Suprapubic skin (tissue), 4 donors: ENCODE data around the gene MYCBP2. TPM values are rescaled to one million over a fixed set of nuclear protein-coding genes. Genes with fewer than 3 reads are reported as not detected.

Experiments
- DNase-seq, 2 donors: peaks; one replicate each; pipeline ENCODE4 v3.0.0-alpha.2; 2019; ENCODE audit warnings: low spot score in 2 of 2
- H3K27ac ChIP-seq: fragments of 200-600 bp; sonication (generic); one replicate; pipeline ENCODE4 v1.5.1; 2019
- H3K27me3 ChIP-seq: fragments of 200-600 bp; sonication (generic); one replicate; pipeline ENCODE4 v1.5.1; 2019
- H3K36me3 ChIP-seq: fragments of 200-600 bp; sonication (generic); one replicate; pipeline ENCODE4 v1.5.1; 2019
- H3K4me1 ChIP-seq: fragments of 200-600 bp; sonication (generic); one replicate; pipeline ENCODE4 v1.5.1; 2019
- H3K4me3 ChIP-seq: fragments of 200-600 bp; sonication (generic); one replicate; pipeline ENCODE4 v1.5.1; 2019; ENCODE audit warnings: mild to moderate bottlenecking
- H3K9me3 ChIP-seq: fragments of 200-600 bp; sonication (generic); one replicate; pipeline ENCODE4 v1.5.1; 2019
- EP300 ChIP-seq: sonication (generic); formaldehyde crosslinking; IDR thresholded peaks from one replicate; pipeline ENCODE4 v1.6.1; 2017; ENCODE audit warnings: antibody characterized with exemption
- POLR2A ChIP-seq, 2 donors: fragments of 450-650 bp; IDR thresholded peaks; one replicate each; pipeline ENCODE4 v1.6.1; 2017; ENCODE audit warnings: antibody characterized with exemption in 2 of 2, mild to moderate bottlenecking in 2 of 2, moderate library complexity in 2 of 2
- POLR2AphosphoS5 ChIP-seq, 3 donors: sonication (generic); formaldehyde crosslinking; IDR thresholded peaks; one replicate each; pipeline ENCODE4 v1.6.1; 2017; ENCODE audit warnings: antibody characterized with exemption in 3 of 3
- WGBS: methylation state at CpG from one replicate; pipeline ENCODE4 v1.1.5; 2018; 5-methylcytosine and 5-hydroxymethylcytosine counted together
- total RNA-seq, 4 donors: library from RNA; depleted of rRNA; stranded (reverse); fragments of >200 nt; gene quantifications; one replicate each; pipeline ENCODE4 v1.1.0, GENCODE V29; 2016
- TF ChIP-seq, protein P1 (sequence below), 2 donors: fragments of 200-600 bp in 1 of 2; fragments of 450-650 bp in 1 of 2; sonication (generic) in 1 of 2; IDR thresholded peaks; one replicate each; pipeline ENCODE4 v1.5.1; 2016 to 2019; ENCODE audit warnings: antibody characterized with exemption in 2 of 2, mild to moderate bottlenecking in 1 of 2, moderate library complexity in 1 of 2

Gene MYCBP2
- total RNA-seq, 4 donors from 2014 or later: 182 to 245 (median 207) TPM

DNA sequence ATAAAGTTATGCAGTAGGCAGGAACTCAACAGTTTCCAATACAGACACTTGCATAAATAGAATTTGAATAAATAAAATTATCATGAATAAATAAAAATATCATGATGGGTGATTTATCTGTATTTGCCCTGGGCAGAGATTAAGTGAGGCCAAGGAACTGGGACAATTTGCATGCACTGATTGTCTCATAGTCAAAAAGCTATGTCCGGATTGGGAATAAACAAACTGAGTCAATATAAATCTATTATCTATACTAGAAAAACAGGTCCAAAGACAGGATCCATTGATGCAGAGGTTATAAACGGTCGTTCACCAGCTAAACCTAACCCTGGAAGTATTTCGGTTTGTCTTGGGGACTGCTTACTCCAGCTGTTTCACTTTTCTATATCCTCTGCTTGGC lies 273.7 kb downstream of the MYCBP2 start:
- 79% methylated on average over 4 of the region's 4 CpGs for WGBS

DNA sequence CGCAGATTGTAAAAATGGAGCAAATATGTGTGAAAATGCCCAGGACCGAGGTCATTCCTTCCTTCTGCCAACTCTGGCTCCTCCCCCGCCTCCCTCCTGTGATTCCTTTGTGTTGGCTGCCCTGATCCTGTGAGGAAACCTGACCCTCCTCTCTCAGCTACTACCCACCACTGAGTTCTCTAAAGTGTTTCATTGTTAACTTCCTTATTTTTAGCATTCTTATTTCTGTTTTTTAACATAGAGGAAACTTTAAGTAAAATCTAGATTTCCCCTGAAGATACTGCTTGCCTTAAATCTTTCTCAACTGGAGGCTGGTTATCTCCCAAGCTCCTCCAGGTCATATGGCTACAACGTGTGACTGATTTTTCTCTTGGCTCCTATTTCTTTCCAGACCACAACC lies 278.2 kb downstream of the MYCBP2 start:
- TF ChIP-seq POLR2AphosphoS5 (IDR thresholded peaks at IDR 0.05) (no peak), POLR2A (IDR thresholded peaks at IDR 0.05) (no peak), EP300 (no peak)
- TF ChIP-seq, protein P1, sequence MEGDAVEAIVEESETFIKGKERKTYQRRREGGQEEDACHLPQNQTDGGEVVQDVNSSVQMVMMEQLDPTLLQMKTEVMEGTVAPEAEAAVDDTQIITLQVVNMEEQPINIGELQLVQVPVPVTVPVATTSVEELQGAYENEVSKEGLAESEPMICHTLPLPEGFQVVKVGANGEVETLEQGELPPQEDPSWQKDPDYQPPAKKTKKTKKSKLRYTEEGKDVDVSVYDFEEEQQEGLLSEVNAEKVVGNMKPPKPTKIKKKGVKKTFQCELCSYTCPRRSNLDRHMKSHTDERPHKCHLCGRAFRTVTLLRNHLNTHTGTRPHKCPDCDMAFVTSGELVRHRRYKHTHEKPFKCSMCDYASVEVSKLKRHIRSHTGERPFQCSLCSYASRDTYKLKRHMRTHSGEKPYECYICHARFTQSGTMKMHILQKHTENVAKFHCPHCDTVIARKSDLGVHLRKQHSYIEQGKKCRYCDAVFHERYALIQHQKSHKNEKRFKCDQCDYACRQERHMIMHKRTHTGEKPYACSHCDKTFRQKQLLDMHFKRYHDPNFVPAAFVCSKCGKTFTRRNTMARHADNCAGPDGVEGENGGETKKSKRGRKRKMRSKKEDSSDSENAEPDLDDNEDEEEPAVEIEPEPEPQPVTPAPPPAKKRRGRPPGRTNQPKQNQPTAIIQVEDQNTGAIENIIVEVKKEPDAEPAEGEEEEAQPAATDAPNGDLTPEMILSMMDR (IDR thresholded peaks at IDR 0.05): no peak
- Histone ChIP-seq H3K27ac (no peak overlapping the region), H3K27me3 (no peaks in the 10 kb centered on the region), H3K36me3 (peaks cover 78% of the 10 kb centered on the region), H3K4me1 (no peaks in the 10 kb centered on the region), H3K9me3 (no peaks in the 10 kb centered on the region), H3K4me3 (no peak overlapping the region)
- WGBS: 68% methylated on average over 4 of the region's 4 CpGs
- DNase-seq: no peak

More for the DNA sequence above, 273.7 kb downstream of the MYCBP2 start:
- H3K9me3 ChIP-seq: no peaks in the 10 kb centered on the region
- no peak overlapping the region for H3K27ac ChIP-seq
- no peak for TF ChIP-seq EP300
- TF ChIP-seq POLR2AphosphoS5 (IDR thresholded peaks at IDR 0.05): no peak
- no peak for TF ChIP-seq POLR2A (IDR thresholded peaks at IDR 0.05)
- TF ChIP-seq, protein P1 (IDR thresholded peaks at IDR 0.05): no peak
- H3K4me3 ChIP-seq: no peak overlapping the region
- peaks cover 94% of the 10 kb centered on the region for H3K36me3 ChIP-seq
- DNase-seq: no peak
- H3K27me3 ChIP-seq: no peaks in the 10 kb centered on the region
- H3K4me1 ChIP-seq: no peaks in the 10 kb centered on the region

- no peak overlapping the region for H3K4me3 ChIP-seq
- H3K27ac ChIP-seq: no peak overlapping the region
- 92% methylated on average over 8 of the region's 8 CpGs for WGBS
- TF ChIP-seq POLR2AphosphoS5 (IDR thresholded peaks at IDR 0.05): no peak
- TF ChIP-seq, protein P1 (IDR thresholded peaks at IDR 0.05): no peak
- no peak for TF ChIP-seq POLR2A (IDR thresholded peaks at IDR 0.05)
- TF ChIP-seq EP300: no peak
- DNase-seq: no peak
- no peaks in the 10 kb centered on the region for H3K27me3 ChIP-seq
- no peaks in the 10 kb centered on the region for H3K4me1 ChIP-seq
- peaks cover 70% of the 10 kb centered on the region for H3K36me3 ChIP-seq
- no peaks in the 10 kb centered on the region for H3K9me3 ChIP-seq
These were observed 279.1 kb downstream of the MYCBP2 start for GRCh38 chr13:77047649-77048343.

DNA sequence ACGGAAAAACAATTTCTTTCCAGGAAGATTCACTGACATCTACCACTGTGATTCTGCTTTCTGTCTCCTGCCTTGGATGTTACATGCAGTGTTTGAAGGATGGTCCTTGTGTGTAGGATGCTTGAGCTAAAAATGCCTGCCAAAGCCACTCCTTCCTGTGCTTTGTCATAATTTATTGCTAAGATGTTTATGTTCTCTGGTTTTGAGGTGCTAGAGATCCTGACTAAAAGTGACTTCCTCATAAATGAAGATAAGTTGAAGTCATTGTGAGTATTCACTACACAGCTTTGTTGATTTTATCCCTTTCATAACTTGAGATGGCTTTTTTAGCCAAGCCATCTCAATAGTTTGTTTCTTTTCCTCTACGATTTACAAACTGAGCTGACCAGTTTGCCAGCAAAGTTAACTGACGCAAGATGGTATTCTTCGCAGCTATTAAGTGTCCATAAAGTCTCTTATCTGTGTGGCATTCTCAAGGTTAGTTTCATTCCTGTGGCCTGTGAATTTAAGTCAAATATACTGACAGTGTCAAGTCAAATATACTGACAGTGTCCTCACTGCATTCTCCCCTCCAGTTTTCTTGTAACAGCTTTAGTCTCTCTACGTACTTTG lies 284.2 kb downstream of the MYCBP2 start:
- H3K4me3 ChIP-seq: no peak overlapping the region
- TF ChIP-seq POLR2A (IDR thresholded peaks at IDR 0.05) (no peak), EP300 (no peak), POLR2AphosphoS5 (IDR thresholded peaks at IDR 0.05) (no peak)
- TF ChIP-seq, protein P1 (IDR thresholded peaks at IDR 0.05): no peak
- peaks cover 23% of the 10 kb centered on the region for H3K36me3 ChIP-seq
- no peaks in the 10 kb centered on the region for H3K27me3 ChIP-seq
- no peak overlapping the region for H3K27ac ChIP-seq
- no peaks in the 10 kb centered on the region for H3K4me1 ChIP-seq
- WGBS: 64% methylated on average over 5 of the region's 5 CpGs
- H3K9me3 ChIP-seq: no peaks in the 10 kb centered on the region
- no peak for DNase-seq

DNA sequence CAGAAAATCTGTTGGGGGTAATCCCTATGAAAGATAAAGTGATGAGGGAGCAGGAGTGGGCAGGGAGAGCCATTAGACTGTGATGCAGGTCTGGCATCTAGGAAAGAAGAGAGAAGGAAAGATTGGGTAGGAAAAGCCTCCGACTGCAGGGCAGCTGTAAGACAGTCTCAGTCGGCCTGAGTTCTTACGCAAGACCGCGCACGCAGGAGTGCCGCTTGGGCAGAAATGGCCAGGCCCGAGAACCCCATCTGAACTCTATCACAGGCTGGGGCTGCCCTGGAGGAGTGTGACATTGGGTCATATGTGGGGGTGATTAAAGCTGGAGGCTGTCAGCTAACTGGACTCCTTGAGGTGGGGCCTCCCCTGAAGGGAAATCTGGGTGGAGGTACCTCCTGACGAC lies 286.1 kb downstream of the MYCBP2 start:
- DNase-seq: no peak
- Histone ChIP-seq H3K9me3 (no peaks in the 10 kb centered on the region), H3K27me3 (no peaks in the 10 kb centered on the region), H3K27ac (no peak overlapping the region), H3K4me3 (no peak overlapping the region), H3K36me3 (peaks cover 11% of the 10 kb centered on the region), H3K4me1 (no peaks in the 10 kb centered on the region)
- TF ChIP-seq, protein P1 (IDR thresholded peaks at IDR 0.05): no peak
- TF ChIP-seq EP300 (no peak), POLR2A (IDR thresholded peaks at IDR 0.05) (no peak), POLR2AphosphoS5 (IDR thresholded peaks at IDR 0.05) (no peak)
- 87% methylated on average over 9 of the region's 9 CpGs for WGBS
